GM19395 (cell line): ENCODE results near the gene NR1D1.
"Not testable (repeated sequence)": the region's sequence is repeated elsewhere in the genome, so short reads cannot be mapped to it uniquely, and the experiment has no call there.

Source experiments
- ATAC-seq: cut with Tn5 transposase; IDR thresholded peaks from one replicate; pipeline ENCODE4 v1.9.1; 2021; ENCODE audit warnings: mild to moderate bottlenecking, moderate library complexity; ENCODE audit not compliant: unreplicated experiment

NR1D1 gene

DNA sequence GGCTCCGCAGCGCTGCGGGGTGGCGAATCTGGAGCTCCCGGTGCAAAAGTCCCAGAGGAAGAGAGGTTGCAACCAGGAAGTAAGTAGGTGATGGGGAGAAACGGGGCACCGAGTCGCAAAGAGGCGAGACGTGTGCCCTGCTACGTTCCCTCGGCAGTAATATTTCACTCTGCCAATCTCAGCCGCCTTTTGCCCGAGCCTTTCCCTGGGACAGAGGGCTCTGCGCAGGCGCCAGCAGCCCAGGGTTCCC, at the start of gene NR1D1:
Gene NR1D1, minus strand, starts transcription at position 171 of the 250 bp plus-strand sequence. CDS start 495 bp downstream, outside the sequence.
- ATAC-seq = no peak

- ATAC-seq = no peak
These were observed 48.1 kb upstream of the NR1D1 start for GRCh38 chr17:40148527-40148926.

GRCh38 chr17:40145476-40145875, 45.1 kb upstream of the NR1D1 start:
- no peak for ATAC-seq

GRCh38 chr17:40143166-40143565, 42.8 kb upstream of the NR1D1 start:
- ATAC-seq = not testable (repeated sequence)

DNA sequence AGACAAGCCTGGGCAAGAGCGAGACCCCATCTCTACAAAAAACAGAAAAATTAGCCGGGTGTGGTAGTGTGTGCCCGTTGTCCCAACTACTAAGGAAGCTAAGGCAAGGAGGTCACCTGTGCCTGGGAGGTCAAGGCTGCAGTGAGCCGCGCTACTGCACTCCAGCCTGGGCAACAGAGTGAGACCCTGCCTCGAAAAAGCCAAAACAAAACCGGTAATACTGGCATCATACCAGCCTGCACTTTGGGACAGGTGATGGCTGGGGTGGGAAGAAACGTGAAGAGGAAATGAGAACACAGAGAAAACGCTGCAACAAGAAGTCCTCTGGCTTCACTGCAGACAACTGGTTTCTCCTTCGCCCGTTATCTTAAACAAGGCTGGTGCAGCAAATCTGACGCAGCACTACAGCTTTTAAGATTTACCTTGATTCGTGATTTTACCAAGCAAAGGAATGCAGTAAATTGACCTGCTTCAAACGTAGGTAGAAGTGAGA, 39.2 kb upstream of the NR1D1 start:
- ATAC-seq = peak; percentile 18

GRCh38 chr17:40135817-40136216, 35.4 kb upstream of the NR1D1 start:
- no peak for ATAC-seq

- ATAC-seq = no peak
These were observed 33.8 kb upstream of the NR1D1 start for GRCh38 chr17:40134184-40134583.

DNA sequence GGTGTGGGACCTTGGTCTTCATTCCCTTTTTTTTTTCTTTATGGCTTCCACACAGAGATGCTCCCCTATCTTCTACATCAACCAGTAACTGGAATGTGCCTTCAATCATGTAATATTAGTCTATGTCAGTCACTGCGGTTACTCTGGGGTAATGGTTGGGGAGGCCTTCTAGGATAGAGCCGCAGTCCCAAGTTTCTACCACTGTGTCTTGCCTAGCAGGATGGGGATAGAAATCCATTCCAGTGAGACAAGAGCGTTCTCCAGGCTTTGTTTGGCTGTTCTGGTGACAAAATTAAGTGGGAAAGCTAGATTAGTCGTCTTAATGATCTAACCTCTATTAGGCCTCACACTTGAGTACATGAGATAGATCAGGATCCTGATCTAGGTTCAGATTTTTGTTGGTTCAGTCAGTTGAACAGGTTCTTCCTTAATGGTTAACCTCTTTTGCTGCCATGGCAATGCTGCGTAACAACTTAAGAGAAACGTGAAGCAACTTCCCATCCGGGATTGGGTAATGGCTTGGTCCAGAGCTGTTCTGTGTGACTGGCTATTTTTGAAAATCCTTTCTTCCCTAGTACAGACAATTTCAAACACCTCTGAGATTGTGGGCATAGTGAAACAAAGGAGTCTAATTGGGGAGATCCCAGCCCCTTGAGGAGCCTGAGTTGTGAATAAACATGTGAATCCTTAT, 30.1 kb upstream of the NR1D1 start:
- ATAC-seq = no peak

DNA sequence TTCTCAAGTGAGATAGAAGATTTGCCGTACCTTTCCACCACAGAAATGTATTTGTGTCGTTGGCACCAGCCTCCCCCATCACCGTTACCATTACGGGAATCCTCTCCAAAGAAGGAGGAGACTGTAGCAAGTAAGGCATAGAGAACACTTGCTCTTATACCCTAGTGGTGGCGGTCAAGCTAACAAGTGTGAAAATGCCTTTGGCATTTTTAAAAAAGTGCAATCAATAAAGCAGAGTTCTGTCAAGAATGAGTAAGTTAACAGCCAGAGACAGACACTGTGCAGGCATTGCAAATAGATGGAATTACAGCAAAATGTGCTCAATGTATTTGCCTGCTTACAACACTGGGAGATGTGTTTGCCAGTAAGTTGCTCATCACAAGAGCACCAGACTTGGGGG, 29.1 kb upstream of the NR1D1 start:
- ATAC-seq = no peak

GRCh38 chr17:40124279-40125141, 24.1 kb upstream of the NR1D1 start:
- no peak for ATAC-seq

GRCh38 chr17:40123811-40124114, 23.4 kb upstream of the NR1D1 start:
- ATAC-seq = no peak

DNA sequence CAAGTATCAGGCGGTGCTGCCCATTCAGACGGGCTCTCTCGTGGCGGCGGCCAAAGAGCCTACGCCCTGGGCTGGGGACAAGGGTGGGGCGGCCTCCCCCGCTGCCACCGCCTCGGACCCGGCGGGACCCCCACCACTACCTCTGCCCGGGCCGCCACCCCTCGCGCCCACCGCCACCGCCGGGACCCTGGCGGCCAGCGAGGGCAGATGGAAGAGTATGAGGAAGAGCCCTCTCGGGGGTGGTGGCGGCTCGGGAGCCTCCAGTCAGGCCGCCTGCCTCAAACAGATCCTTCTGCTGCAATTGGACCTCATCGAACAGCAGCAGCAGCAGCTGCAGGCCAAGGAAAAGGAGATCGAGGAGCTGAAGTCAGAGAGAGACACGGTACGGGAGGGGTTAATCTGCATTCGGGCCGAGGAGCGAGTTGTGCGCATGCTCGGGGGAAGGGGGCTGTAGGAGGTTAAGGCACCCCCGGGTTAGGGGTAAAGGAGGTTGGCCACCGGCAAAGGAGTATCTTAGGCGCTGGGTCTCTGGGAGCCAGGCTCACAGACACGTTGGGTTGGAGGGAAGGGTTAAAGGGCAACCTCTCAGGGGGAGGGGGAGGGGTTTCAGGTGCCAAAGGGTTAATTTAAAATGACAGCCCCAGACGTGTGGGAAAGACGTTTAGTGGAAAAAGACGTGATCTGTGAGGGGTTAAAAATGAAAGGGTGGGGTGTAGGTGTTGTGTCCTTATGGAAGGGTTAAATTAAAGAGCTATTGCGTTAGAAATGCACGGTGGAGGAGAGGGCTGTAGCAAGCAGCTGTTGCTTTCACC, 22.8 kb upstream of the NR1D1 start:
- peak; percentile 38 for ATAC-seq

- peak; percentile 39 for ATAC-seq
These were observed 22.0 kb upstream of the NR1D1 start for GRCh38 chr17:40122136-40122998.

DNA sequence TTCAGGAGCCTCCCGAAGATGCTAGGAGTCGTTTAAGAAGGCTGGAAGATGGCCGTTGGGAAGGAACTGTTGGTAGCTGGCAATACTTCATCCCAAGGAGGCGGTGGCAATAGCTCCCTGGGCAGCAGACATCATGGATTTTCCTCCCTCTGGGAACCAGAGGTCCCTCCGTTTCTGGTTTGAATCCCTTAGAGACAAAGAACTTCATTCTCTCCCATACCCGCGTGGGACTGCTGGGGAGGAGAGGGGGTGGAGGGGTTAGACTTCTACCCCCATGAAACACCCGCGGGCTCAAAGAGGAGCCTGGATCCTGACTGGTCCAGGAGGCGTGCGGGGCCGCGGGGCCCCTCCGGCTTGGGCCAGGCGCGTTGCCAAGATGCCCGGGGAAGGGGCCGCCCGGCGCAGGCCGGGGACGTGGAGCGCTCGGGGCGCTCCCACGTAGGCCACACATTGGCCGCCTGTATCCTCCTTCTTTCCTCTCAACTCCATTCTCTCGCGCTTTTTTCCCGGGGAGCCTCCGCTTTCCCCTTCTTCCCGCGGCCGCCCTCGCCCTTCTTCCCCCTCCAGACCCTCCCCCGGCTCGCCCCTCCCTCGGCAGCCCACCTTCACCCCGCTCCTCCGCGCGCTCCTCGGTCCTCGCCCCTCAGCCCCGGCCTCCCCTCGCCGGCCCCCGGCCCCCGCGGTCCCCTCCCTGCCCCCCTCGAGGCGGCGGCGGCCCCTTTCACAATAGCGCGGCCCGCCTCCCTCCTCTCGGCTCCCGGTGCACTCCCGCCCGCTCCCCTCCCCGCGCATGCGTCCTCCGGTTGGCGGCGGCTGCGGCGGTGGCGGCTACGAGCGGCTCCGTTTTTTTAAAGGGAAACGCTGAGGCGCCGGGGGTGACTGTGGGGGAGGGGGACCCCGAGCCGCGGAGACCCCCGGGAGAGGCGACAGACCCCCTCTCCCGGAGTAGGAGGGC, 21.1 kb upstream of the NR1D1 start, which contains the start of gene MSL1:
Gene MSL1, plus strand, starts transcription at position 791 of the 955 bp plus-strand sequence. CDS start 642 bp downstream, outside the sequence.
- peak; percentile 53 for ATAC-seq

DNA sequence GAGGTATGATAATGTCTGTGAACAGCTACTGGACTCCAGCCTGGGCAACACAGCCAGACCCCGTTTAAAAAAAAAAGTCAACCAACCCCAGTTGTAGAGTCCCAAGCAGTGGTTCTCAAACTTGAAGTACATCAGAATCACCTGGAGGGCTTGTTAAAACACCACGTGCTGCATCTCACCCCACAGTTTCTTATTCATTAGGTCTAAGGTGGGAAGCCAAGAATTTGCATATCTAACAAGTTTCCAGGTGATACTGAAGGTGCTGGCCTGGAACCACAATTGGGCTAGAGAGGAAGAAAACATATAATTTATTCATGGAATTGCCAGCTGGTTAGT, 14.7 kb upstream of the NR1D1 start:
- ATAC-seq = no peak

DNA sequence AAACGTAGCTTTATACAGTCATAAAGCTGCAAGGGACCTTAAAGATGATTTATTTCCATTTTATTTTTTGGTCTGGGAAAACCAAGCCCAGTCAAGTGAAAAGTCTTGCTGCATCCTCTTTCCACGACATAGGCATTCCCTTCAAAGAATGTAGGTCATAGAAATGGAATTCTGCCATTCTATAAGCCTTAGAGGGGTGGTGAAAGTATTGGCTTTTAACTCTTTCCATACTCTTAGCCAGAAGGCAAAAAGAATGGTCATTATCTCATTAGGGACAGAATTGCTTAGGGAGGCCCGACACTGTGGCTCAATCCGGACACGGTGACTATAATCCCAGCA, 13.5 kb upstream of the NR1D1 start:
- no peak for ATAC-seq

DNA sequence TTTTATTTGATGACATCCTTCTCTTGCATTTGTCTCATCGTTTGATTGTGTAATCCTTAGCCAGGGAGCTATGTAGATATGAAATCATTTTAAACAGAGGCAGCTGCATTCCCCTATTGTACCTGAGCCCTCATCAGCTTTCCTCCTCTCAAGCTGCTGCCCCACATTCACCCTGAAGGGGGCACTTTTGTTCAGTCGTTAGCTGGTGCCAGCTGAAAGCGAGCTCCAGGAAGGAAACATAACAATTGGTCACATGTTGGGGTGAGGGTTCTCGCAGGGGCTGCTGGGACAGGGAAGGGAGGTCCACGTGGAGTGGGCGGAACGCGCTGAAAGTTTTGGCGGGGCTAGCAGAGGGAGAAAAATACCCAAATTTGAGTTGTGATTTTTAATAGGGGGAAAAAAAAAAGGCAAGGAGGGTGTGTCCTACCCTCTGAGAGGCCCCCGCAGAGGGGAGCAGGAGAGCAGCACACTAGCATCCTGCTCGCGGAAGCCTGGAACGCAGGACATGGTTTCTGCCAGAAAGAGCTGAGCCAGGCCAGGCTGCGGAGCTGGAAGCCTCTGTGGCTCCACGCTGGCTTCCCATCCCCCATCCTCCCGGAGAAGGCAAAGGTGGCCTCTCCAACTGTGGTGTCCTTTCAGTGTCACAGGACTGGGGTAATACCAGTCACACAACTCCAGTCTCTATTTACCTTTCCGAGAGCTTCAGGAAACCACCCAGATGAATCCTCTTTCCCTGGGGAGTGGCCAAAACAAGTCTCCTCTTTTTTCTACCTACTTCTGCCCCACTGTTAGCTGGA, 12.9 kb upstream of the NR1D1 start:
- ATAC-seq = peak; percentile 76

- peak; percentile 4 for ATAC-seq
These were observed 12.3 kb upstream of the NR1D1 start for GRCh38 chr17:40112718-40113109.

DNA sequence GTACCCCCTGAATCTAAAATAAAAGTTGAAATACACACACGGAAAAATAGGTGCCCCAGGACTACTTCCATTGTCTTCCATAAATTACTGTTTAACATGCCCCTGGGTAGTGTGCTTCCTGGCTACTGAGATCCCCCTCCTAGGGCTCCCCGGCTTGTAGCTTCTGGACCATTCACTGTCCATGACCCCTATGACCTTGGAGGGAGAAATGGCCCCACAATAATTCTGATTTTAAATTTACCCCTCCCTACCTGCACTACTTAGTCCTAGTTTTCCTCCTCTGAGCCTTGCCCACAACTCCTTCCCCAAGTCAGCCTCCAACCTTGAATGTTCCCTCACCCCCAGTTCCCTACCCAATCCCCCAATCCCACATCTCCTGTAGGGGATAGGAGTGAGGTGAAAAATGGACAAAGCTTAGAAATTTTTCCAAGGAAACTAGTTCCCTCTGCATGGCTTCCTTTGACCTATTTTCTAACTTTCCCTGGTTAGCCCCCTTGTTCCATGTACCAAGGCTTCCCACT, 11.9 kb upstream of the NR1D1 start:
- no peak for ATAC-seq
